CD4-positive, alpha-beta T cell treated with Interleukin-21 for 1 hour (primary cell): Measurements from ENCODE around the gene PLD3.
A peak's percentile ranks its signal among the peaks of the same experiment; 100 is the strongest.

Experiments
- DNase-seq: peaks from one replicate; pipeline ENCODE4 v3.0.0-alpha.2; 2020

The PLD3 gene

DNA sequence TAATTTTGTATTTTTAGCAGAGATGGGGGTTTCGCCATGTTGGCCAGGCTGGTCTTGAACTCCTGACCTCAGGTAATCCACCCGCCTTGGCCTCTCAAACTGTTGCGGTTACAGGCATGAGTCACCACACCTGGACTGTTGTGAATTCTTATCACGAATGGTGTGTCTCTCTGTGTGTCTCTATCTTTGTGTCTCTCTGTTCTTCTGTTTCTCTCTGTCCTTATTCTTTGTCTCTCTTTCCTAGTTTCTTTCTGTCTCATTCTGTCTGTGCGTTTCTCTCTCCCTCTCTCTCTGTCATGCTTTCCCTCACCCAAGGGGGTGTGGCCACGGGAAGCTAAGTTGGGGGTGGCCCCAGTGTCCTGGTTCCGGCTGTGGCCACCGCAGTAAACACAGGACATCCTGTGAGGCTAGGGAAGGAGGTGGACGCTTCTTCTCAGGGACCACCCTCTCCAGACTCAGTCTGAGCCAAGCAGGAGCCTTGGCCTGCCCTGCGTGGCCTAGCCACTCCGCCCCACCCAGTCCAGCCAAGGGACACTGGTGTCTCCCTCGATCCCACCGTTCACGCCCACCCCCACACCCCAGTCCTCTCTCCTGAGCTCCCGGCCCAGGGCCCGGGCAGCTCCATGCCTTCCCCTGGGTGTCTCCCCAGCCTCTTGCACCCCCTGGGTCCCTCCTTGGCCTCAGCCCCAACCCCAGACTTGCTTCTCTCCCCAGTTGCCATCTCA lies 68.6 kb downstream of the PLD3 start:
- DNase-seq, result no peak

DNA sequence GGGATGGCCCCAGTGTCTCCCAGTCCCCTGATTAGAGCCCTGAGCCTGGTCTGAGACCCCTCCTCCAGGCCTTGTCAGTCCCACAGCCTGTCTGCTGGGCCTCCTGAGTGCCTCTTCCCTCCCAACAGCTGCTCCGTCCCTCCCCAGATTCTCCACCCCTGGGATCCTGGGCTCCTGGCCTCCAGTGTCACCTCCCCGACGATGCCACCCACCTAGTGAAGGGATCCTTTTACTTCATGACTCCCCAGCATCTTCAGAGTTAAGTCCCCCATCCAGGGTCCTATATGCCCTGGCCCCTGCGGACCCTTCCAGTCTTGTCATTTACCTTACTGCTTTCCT lies 69.1 kb downstream of the PLD3 start:
- no peak for DNase-seq

- no peak for DNase-seq
These were observed 69.5 kb downstream of the PLD3 start for GRCh38 chr19:40418040-40418439.

DNA sequence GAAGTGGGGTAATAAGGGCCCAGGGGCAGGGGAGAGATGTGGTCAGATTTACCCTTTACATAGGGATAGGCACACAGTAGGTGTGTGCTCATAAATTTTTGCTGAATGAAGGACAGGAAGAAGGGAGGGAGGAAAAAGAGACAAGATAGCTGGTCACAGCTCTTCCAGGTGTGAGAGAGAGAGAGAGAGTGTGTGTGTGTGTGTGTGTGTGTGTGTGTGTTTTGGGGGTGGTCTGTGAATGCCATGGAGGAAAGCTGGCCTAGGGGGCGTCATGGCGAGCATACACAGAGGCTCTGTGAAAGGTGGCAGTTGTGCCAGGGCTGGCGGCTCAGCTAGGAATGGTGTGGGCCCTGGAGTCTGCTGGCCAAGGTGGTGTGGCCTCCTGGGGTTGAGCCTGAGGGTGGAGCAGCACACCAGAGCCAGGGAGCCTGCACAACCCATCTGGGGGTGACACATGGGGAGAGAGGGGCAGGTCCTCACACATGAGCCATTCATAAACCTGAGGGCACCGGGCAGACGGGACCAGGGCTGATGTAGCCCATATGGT lies 70.6 kb downstream of the PLD3 start:
- no peak for DNase-seq

DNA sequence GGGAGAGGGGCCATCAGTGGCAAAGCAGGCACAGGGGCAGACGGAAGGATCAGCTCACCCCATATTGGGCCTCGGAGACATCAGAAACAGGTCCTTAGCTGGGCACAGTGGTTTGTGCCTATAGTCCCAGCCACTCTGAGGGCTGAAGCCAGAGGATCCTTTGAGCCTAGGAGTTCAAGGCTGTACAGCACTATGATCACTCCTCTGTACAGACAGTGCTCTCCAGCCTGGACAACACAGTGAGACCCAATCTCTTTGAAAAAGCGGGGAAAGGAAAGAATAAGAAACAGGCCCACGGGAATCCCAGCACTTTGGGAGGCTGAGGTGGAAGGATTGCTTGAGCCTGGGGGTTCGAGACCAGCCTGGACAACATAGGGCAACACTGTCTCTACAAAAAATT lies 71.3 kb downstream of the PLD3 start:
- DNase-seq, result no peak

DNA sequence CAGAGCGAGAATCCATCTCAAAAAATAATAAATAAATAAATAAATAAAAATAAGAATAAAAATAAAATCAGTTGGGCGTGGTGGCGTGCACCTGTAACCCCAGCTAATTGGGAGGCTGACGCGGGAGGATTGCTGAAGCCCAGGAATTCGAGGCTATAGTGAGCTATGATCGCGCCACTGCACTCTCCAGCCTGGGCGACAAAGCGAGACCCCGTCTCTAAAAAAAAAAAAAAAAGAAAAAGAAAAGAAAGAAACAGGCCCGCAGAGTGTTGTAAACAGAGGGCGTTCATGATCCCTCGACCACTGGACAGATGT lies 71.9 kb downstream of the PLD3 start:
- no peak for DNase-seq

- peak; percentile 82 for DNase-seq
These were observed 72.6 kb downstream of the PLD3 start for GRCh38 chr19:40420766-40421765.

GRCh38 chr19:40421993-40422747 lies 73.7 kb downstream of the PLD3 start:
- DNase-seq, result no peak

- no peak for DNase-seq
These were observed 74.5 kb downstream of the PLD3 start for GRCh38 chr19:40422748-40423566.

GRCh38 chr19:40423938-40424337 lies 75.4 kb downstream of the PLD3 start:
- no peak for DNase-seq

DNA sequence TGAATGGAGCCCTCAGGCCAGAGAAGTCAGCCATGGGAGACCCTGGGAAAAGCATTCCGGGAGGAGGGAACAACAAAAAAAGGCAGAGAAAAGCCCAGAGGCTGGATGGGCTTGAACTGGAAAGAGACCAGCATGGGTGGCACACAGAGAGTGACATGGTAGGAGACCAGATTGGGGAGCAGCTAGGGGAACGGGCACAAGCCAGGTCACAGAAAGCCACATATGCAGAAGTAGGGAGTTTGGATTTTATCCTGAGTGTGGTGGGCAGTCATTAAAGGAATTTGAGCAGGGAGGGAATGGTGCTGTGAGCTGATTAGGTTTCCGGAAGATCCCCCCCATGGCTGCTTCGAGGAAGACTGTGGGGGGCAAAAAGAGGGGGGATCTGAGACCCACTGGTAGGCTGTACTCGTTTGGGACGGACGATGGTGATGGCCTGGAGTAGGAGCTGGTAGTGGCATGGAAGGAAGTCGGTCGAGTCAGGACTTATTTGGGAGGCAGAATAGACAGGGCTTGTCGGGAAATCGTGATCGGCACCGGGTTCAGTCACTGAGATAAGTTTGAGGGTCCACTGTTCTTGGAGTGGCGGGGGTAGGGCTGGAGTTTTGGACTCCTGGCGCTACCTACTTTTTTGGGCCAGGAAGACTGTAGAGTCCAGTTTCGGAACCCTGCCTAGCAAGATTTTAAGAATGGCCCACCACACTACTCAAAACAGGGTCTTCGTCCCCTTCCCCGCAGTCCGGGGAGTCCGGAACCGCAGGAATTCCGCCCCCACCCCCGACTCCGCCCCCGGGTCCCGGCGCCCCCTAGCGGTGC lies 76.3 kb downstream of the PLD3 start:
- DNase-seq, result peak; percentile 21

DNA sequence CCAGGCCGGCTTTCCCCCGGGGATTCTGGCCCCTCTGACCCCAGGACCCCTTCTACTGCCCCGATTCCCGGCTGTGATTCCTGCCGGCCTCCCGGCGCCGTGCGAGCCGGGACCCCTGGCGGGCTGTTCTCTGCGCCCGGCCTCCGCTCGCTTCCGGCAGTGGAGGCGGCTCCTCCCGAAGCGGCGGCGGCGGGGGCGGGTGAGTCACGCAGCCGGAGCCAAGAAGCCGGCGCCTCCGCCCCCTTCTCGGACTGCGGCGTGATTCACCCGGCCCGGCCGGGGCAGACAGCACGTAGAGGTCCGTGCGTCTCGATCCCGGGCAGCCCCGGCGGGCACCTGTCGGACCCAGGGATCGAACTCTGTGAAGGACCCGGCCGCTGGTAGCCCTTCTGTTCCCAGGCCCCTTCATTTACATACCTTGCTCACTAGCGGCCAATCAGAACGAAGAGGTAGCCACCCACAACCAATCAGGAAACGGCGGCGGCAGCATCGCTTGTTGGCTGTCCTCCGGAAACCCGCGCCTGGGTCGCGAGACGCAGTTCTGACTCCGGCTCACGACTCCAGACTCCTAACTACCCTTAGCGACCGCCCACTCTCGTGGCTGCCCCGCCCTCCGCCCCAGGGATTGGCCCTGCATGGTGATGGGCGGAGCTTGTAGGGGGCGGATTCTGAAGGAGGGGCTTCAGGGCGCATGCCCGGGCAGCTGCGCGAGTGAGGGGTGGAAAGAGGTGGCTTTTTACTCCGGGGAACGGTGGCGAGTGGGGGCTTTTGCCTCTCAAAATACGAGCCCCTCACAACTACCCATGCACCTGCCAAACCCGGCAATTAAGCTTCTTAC lies 77.2 kb downstream of the PLD3 start, which contains the start of gene SERTAD1:
TSS of gene SERTAD1 (minus strand) at position 543 of the 838 bp plus-strand sequence. CDS start 2,446 bp downstream, outside the sequence.
- DNase-seq, result peak; percentile 100
